Activated naive CD4-positive, alpha-beta T cell treated with anti-CD3 and anti-CD28 coated beads, Interleukin-2, amount 50 U/mL, for 72 hours (primary cell): ENCODE results near the gene COL5A1. TPM values are rescaled to one million over a fixed set of nuclear protein-coding genes. Genes with fewer than 3 reads are reported as not detected.
"Not testable (repeated sequence)": the region's sequence is repeated elsewhere in the genome, so short reads cannot be mapped to it uniquely, and the experiment has no call there.

Experiments
- ATAC-seq, 2 donors: fragments of 150-1000 bp; cut with Tn5 transposase; 2 replicates each; pipeline ENCODE4 v1.10.0; 2021; ENCODE audit warnings: mild to moderate bottlenecking in 2 of 2, moderate library complexity in 2 of 2
- DNase-seq, 2 donors: peaks; one replicate each; pipeline ENCODE4 v3.0.0; 2021 to 2022; ENCODE audit warnings: low spot score in 2 of 2
- H3K27ac Mint-ChIP-seq, 2 donors: one replicate each; pipeline ENCODE4 v1.8.0; 2022; ENCODE audit warnings: mild to moderate bottlenecking in 2 of 2, mixed read lengths in 2 of 2
- H3K36me3 Mint-ChIP-seq, 2 donors: one replicate each; pipeline ENCODE4 v1.8.0; 2022; ENCODE audit warnings: mixed read lengths in 2 of 2
- H3K9me3 Mint-ChIP-seq, 2 donors: one replicate each; pipeline ENCODE4 v1.8.0; 2022; ENCODE audit warnings: mixed read lengths in 2 of 2
- total RNA-seq, 2 donors: library from RNA; stranded (reverse); gene quantifications; one replicate each; pipeline ENCODE4 v1.2.3, GENCODE V29; 2022

The COL5A1 gene
- total RNA-seq, 2 donors from 2014 or later: 0.04 to 0.18 TPM

DNA sequence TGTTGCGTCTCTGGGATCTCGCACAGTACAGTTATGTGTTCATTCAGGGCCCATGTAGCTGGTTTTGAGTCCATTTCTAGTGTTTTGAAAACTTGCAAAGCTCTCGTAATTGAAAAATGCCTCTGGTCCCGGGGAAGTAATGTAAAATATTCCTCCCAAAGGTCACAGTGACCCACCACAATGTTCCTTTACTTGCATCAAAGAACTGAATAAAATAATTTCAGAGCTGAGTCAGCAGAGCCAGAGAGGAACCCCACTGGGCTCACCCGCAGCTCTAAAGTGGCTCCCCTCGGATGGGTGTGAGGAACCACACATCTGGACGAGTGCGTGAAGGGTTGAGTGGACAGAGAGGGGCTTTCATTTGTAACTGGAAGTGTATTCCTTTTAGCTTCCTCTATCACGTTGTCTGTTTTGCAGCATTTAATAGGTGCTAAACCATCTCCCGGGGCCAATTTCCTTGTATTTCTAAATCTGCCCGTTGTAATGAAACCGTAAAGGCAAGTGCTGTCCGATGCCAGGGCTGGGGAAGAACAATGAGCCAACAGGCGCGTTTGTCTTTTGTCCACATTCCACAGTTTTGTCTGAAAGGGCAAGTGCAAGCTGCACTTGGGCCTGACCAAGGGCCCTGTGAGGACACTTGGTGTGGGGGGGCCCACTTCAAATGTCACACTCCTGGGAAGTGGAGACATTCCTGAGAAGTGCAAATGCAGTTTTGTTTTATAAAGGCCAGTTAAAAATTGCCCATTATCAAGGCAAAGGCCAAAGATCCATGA, 29.9 kb downstream of the COL5A1 start:
- no peaks in the 10 kb centered on the region for H3K36me3 Mint-ChIP-seq
- peaks cover 4 to 8% of the 10 kb centered on the region in 2 donors for H3K9me3 Mint-ChIP-seq
- DNase-seq (no peak), ATAC-seq (no peak)
- H3K27ac Mint-ChIP-seq: no peak overlapping the region

DNA sequence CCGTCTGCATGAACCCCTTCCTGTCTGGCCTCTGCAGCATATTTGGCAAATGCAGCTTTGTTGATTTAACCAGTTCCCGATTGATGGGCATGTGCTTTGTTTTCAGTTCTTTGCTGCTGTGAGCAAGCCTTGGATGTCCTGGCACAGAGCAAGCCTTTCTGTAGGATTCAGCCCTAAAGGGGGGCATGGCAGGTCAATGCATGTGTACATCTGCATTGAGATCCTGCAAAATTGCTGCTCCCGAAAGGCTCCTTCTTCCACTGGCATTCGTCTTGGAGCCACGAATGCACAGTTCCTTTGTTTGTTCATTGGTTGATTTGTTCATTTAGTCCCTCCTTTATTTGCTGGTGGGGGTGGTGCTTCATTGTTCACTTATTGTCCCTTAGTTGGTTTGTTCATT, 34.8 kb downstream of the COL5A1 start:
- no peak for ATAC-seq
- H3K36me3 Mint-ChIP-seq: no peaks in the 10 kb centered on the region

DNA sequence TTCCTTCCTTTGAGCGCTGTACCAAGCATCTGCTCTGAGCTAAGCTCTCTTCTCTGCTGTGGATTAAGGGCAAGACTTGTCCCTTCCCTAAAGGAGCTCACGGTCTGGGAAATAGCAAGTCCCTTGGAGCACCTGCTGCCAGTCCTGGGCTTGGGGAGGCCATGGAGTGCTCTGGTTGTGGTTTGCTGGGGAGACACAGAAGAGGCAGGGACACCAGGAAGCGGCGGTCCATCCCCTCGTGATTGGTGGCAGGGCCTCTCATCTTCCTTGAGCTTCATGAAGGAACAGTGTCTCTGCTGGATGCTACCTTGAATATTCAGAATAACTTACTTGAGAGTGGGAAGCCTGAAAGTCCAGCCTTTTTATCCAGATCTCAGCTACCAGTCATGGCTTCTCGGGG, 35.3 kb downstream of the COL5A1 start:
- no peak for ATAC-seq
- Mint-ChIP-seq H3K36me3 (no peaks in the 10 kb centered on the region), H3K9me3 (peaks cover 7 to 11% of the 10 kb centered on the region in 2 donors), H3K27ac (no peak overlapping the region)
- DNase-seq: no peak

More for the DNA sequence above, 34.8 kb downstream of the COL5A1 start:
- no peak for DNase-seq
- peaks cover 7 to 11% of the 10 kb centered on the region in 2 donors for H3K9me3 Mint-ChIP-seq
- no peak overlapping the region for H3K27ac Mint-ChIP-seq

DNA sequence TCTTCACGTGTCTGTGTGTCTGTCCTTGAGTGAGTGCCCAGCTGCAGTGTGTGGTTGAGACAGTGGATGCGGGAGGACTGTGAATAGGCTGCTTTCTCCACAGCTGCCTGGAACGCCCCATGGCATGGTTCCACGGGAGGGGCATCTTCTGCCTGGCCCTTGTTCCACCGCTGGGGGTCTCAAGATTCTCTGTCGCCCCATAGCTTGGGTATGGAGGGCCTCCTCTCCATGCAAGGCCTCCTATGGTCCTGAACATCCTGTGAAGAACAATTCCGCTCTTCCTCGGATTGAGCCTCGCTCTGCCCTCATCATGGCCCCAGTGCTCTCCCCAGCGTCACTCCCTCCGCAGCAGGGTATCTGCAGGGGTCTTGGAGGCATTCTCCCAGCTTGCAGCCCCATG, 36.1 kb downstream of the COL5A1 start:
- ATAC-seq (no peak), DNase-seq (no peak)
- Mint-ChIP-seq H3K27ac (no peak overlapping the region), H3K9me3 (peaks cover 7 to 11% of the 10 kb centered on the region in 2 donors), H3K36me3 (no peaks in the 10 kb centered on the region)

DNA sequence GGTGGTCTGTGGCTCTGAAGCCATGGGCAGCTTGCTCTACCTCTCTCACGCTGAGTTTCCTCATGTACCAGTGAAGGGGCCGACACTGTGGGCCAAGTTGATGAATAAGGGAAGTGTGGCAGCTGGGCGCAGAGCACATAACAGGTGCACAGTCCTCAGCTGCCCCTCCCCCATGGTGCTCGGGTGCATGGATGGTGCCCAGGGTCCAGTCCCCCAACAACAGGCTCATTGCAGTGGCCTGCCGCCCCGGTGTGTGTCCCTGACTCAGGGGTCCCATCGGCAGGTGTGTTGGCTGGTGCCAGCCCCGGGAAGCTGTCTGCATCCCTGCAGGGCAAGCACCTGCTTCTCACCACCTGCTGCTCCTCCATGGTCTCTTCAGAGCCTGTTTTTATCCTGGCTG, 36.6 kb downstream of the COL5A1 start:
- H3K36me3 Mint-ChIP-seq: no peaks in the 10 kb centered on the region
- H3K27ac Mint-ChIP-seq: no peak overlapping the region
- peaks cover 7 to 11% of the 10 kb centered on the region in 2 donors for H3K9me3 Mint-ChIP-seq
- ATAC-seq (no peak), DNase-seq (no peak)

DNA sequence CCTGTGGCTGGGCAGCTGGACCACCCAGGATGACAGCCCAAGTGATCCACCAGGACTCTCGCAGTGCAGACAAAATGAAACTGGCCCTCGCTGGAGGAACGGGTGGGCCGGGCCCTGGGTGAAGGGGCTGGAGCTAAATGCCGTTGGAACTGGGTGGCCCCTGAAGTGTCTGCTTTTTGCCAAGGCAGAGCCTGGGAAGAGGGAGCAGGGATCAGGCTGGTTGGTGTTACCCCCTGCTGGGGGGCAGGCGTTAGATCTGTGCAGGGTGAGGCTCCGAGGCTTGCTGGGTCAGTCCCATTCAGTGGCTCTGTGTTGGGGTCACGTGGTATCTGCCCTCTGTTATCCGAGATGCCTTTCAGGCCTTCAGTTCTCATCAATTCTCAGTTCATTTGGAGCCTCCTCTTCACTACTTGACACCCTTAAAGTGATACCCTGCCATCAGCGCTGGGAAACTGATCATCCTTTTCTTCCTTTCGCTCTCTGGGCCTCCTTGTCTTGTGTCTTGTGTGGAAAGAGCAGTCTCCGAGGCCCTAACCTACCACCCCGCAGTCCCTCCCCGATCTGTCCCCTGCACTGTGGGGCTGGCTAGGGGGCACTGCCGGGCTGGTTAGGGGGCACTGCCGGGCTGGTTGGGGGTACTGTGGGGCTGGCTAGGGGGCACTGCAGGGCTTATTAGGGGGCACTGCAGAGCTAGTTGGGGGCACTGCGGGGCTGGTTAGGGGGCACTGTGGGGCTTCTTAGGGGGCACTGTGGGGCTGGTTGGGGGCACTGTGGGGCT, 37.3 kb downstream of the COL5A1 start:
- no peak for ATAC-seq
- no peak overlapping the region for H3K27ac Mint-ChIP-seq
- DNase-seq: no peak
- H3K36me3 Mint-ChIP-seq: no peaks in the 10 kb centered on the region
- H3K9me3 Mint-ChIP-seq: peaks cover 7 to 11% of the 10 kb centered on the region in 2 donors

DNA sequence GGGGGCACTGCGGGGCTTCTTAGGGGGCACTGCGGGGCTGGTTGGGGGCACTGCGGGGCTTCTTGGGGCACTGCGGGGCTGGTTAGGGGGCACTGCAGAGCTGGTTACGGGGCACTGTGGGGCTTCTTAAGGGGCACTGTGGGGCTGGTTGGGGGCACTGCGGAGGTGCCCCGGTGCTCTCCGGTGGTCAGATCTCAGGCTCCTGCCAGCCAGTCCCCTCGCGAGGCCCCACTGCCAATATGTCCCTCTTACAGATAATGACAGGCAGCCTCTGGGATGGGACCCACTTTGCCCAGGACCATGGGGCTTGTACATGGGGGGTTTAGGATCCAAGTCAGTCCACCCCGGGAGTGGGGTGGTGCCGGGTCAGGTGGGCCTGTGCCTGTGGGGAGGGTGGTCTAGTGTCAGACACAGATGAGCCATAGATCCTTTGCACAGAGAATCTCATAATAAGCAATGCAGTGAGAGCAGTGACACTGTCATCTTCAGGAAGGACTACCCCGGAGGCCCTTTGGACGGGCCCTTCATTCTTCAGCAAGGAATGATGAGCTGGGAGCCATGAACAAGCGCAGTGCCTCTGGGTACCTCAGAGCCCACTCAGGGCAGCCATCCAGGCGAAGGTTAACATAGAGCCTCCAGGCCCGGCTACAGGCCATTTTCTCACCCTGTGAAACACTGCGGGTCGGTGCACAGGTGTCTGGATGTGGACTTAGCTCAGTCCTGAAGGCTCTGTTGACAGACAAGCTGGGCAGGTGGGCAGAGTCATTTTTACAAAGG, 38.2 kb downstream of the COL5A1 start:
- DNase-seq: no peak
- H3K27ac Mint-ChIP-seq: no peak overlapping the region
- peaks cover 6 to 7% of the 10 kb centered on the region in 2 donors for H3K9me3 Mint-ChIP-seq
- H3K36me3 Mint-ChIP-seq: no peaks in the 10 kb centered on the region
- ATAC-seq: no peak

DNA sequence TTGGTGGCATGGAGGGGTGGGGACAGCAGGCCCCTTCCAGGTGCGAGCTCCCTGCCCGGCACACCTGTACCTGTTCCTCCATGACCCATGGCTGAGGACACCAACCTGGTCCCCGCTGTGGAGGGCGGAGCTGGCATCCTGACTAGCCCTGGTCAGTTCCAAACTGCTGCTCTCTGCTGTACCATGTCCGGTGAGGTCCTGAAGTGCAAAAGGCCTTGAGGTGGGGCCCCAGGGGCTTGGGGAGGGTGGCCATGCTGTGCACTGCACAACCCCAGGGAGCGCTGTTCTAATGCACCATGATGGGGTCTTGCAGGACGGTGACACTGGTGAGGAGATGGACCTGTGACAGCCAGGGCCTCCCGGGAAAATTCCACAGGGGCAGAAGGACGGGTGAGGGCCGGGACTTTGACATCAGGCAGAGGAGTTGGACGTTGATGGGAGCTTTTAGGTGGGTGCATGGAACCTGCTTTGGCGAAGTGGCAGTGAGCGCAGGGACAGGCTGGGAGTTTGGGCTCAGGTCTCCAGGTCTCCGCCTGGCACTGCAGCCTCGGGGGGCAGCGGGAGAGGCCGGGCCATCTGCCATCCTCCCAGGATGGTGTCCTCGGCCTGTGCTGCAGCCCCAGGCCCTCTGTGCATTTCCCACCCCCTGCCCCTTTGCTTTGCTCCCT, 38.9 kb downstream of the COL5A1 start:
- Mint-ChIP-seq H3K9me3 (peaks cover 6 to 7% of the 10 kb centered on the region in 2 donors), H3K27ac (no peak overlapping the region), H3K36me3 (no peaks in the 10 kb centered on the region)
- no peak for DNase-seq
- no peak for ATAC-seq

DNA sequence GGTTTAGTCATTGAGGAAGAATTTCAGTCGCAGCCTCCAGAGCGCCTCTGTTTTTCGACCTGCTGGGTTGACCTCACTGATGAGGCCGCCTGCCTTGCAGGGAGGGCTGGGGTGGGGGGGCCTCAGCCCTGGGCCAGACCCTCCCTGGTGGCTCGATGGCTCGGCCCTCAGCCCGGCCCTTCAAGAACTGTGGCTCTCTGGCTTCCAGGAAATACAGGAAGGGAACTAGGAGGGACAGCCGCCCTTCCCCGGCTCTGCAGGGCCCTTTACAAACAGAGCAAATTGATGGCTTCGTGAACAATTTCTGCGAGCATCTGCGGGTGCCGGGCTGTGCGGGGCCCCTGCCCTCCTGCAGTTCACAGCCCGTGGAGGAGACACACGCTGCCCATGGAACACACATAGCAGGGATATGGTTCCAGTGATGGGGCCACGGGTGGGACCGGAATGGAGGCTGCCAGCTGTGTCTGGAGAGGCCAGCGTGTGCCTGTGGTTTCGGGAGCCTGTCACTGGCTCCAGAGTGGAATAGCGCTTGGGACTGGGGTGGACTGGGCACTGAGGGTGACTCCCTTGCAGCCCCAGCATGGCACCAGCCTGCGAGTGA, 39.6 kb downstream of the COL5A1 start:
- DNase-seq (no peak), ATAC-seq (no peak)
- Mint-ChIP-seq H3K9me3 (peaks cover 6 to 7% of the 10 kb centered on the region in 2 donors), H3K27ac (no peak overlapping the region), H3K36me3 (no peaks in the 10 kb centered on the region)

DNA sequence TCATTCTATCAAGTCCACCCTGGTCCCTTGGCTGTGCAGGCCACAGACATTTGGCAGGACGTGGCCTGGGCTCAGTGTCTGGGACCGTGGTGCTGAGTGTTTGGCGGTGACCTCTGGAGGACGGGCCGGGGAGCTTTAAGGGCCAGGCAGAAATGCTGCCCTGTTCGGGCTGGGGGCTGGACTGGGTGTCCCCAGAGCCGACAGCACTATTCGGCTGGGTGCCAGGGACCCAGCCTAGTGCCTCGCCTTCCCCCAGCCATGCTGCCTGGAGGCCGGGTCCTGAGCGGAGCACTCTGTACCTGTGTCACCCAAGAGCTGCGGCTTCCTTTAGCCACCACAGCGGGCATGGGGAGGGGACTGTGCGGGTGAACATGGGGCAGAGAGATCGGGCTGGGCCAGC, 40.4 kb downstream of the COL5A1 start:
- no peak for DNase-seq
- H3K36me3 Mint-ChIP-seq: no peaks in the 10 kb centered on the region
- ATAC-seq: no peak
- H3K9me3 Mint-ChIP-seq: no peaks in the 10 kb centered on the region
- H3K27ac Mint-ChIP-seq: no peak overlapping the region

DNA sequence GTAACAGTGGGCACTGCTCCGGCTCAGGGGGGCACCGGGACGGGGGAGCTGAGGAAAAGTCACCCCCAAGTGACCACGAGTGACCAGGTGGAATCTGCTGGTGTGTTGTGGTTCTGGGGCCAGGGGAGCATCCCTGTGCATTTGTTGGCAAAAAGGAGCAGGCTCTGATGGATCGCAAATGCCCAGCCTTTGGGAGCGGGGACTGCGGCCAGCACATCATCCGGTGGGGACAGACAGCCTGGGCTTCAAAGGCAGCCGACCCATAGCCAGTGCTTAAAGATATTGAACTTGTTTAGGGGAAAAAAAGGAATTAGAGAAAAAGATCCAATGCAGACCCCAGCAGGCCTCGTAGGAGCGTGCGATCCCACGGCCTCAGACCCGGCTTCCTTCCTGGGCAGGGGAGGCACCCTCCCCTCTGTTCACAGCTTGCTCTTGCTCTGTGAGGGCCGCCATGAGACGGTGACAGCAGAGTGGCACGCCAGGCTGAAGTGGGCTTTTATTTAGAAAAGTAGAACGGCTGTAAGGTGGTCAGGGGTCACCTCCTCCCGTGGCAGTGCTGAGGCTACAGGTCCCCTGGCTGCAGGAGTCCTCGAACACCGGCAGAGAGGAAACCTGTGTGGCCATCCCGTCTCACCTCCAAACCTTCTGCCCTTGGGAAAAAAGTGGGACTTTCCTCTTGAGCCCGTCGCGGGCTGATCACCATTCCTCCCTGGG, 41.2 kb downstream of the COL5A1 start:
- ATAC-seq (no peak), DNase-seq (no peak)
- H3K9me3 Mint-ChIP-seq: no peaks in the 10 kb centered on the region
- H3K27ac Mint-ChIP-seq: no peak overlapping the region
- no peaks in the 10 kb centered on the region for H3K36me3 Mint-ChIP-seq

DNA sequence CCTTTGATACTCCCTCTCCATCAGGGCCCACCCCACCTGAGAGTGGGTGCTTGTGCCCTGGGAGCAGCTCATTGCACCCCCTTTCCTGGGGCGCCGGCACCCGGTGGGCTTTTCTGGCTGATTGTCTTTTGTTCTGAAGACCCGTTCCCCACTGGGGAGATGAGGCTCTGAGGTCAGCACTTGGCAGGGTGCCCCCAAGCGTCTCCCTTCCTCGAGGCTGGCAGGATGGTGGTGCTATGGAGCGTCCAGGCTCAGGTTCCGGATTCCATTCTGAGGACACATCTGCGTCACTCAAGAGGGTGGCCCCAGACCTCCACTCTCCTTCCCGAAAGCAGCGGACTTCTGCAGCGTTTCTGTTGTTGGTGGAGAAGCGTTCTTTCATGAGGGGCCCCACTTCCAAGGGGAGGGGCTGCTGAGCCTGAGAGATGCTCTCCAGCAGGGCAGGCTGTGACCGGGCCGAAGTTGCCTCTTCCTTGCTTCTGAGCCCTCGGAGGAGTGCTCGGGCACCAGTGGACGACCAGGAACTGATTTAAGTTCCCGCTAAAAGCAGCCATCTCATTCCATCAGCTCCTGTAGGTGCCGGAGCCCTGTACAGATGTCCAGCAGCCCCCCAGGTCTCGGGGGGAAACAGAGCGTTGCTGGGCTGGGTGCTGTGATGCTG, 42.2 kb downstream of the COL5A1 start:
- no peak for ATAC-seq
- Mint-ChIP-seq H3K27ac (no peak overlapping the region), H3K9me3 (no peaks in the 10 kb centered on the region), H3K36me3 (no peaks in the 10 kb centered on the region)
- DNase-seq: no peak

DNA sequence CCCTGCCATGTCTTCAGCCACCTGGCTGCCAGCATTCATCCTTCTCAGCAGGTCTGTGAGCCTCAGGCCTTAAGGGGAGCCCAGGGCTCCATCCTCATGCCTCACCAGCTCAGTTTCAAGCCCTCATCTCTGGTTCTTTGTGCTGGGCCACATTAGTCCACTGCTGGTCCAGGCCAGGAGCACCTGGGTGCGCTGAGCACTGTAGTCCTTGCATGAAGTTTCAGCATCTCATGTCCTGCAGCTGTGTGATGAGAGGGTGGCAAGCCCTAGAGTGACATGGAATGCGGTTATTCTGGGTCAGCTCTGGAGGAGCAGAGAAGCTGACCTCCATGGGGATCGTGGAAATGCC, 42.7 kb downstream of the COL5A1 start:
- no peak for ATAC-seq
- Mint-ChIP-seq H3K9me3 (no peaks in the 10 kb centered on the region), H3K27ac (no peak overlapping the region), H3K36me3 (no peaks in the 10 kb centered on the region)
- DNase-seq: no peak

DNA sequence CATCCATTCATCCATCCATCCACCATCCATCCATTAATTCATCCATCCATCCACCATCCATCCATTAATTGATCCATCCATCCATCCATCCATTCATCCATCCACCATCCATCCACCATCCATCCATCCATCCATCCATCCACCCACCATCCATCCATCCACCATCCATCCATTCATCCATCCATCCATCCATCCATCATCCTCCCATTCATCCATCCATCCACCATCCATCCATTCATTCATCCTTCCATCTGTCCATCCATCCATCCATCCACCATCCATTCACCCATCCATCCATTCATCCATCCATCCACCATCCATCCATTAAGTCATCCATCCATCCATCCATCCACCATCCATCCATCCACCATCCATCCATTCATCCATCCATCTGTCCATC, 43.3 kb downstream of the COL5A1 start:
- not testable (repeated sequence) for ATAC-seq, H3K27ac Mint-ChIP-seq, DNase-seq, H3K36me3 Mint-ChIP-seq, H3K9me3 Mint-ChIP-seq

DNA sequence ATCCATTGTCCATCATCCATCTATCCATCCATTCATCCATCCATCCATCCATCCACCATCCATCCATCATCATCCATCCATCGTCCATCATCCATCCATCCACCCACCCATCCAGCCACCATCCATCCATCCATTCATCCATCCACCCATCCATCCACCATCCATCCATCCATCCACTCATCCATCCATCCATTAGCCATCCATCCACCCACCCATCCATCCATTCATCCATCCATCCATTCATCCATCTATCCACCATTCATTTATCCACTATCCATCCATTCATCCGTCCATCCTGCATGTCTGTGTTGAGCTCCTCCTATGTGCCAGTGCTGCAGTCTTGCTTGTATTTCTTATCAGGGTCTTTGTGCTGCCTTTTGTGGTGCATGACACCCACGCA, 44.2 kb downstream of the COL5A1 start:
- no peaks in the 10 kb centered on the region for H3K36me3 Mint-ChIP-seq
- ATAC-seq: no peak
- DNase-seq: no peak
- H3K9me3 Mint-ChIP-seq: no peaks in the 10 kb centered on the region
- no peak overlapping the region for H3K27ac Mint-ChIP-seq
